ENCODE measurements around the gene FREM2. TPM values are rescaled to one million over a fixed set of nuclear protein-coding genes. Genes with fewer than 3 reads are reported as not detected.

FREM2 gene
- total and polyA plus RNA-seq, 2 of the 4 experiments (the other 2 are of a cell fraction): not detected

DNA sequence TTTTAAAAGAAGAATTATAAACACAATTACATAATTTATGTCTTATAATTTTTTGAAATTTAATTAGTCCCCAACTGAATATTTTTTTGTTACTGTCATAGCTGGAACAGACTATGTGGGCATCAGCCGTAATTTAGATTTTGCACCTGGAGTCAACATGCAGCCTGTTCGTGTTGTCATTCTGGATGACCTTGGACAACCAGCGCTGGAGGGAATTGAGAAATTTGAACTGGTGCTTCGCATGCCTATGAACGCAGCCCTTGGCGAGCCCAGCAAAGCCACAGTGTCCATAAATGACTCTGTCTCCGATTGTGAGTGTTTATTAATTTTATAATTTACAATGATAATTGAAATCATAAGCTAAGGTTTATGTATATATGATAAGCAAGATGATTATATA, 161.5 kb downstream of the FREM2 start:
- Histone ChIP-seq H2BK20ac (ENCODE audit: low read depth, low read length) (no peak overlapping the region), H3K9me3 (ENCODE audit: control insufficient read depth, insufficient read depth, low read length) (no peaks in the 10 kb centered on the region), H2AK5ac (ENCODE audit: low read depth, low read length) (no peak overlapping the region), H2AK9ac (replicated peaks; ENCODE audit: low read depth, low read length, poor library complexity) (no peak overlapping the region), H3K14ac (replicated peaks; ENCODE audit: low read depth, low read length) (no peak overlapping the region), H3K4me2 (ENCODE audit: low read depth, low read length) (no peak overlapping the region), H3K23ac (ENCODE audit: low read depth, low read length) (no peak overlapping the region), H3K9ac (ENCODE audit: low read depth, low read length) (no peak overlapping the region), H2AFZ (replicated peaks; ENCODE audit: low read length, poor library complexity) (no peak overlapping the region), H4K91ac (ENCODE audit: insufficient read depth, low read depth, low read length) (no peak overlapping the region), H3K36me3 (ENCODE audit: control insufficient read depth, insufficient read depth, low read length) (no peaks in the 10 kb centered on the region), H3K9me1 (ENCODE audit: insufficient read depth, low read length) (no peaks in the 10 kb centered on the region), H3K79me1 (ENCODE audit: low read depth in 1 of 2, low read length in 2 of 2) (no peaks in the 10 kb centered on the region), H2BK5ac (ENCODE audit: low read depth, low read length, poor library complexity, severe bottlenecking) (no peak overlapping the region), H3K4me3 (ENCODE audit: insufficient read depth, low read depth, low read length) (no peak overlapping the region), H2BK120ac (ENCODE audit: low read depth, low read length) (no peak overlapping the region), H4K5ac (ENCODE audit: low read depth, low read length) (no peak overlapping the region), H4K20me1 (ENCODE audit: insufficient read depth, low read length) (no peaks in the 10 kb centered on the region), H3K4ac (ENCODE audit: low read depth, low read length) (no peak overlapping the region), H3K27ac (ENCODE audit: insufficient read depth, low read length) (no peak overlapping the region), H2BK15ac (ENCODE audit: low read depth, low read length) (no peak overlapping the region), H4K8ac (ENCODE audit: low read depth in 2 of 2, low read length in 2 of 2) (no peak overlapping the region), H3K18ac (ENCODE audit: low read depth, low read length) (no peak overlapping the region), H3K27me3 (ENCODE audit: control insufficient read depth, insufficient read depth, low read length) (no peaks in the 10 kb centered on the region), H3K56ac (ENCODE audit: extremely low read depth, insufficient read depth, low read length) (no peak overlapping the region), H3K4me1 (ENCODE audit: control insufficient read depth, insufficient read depth, low read length) (no peaks in the 10 kb centered on the region)
- no CpG with 5 or more reads among the region's 7 CpGs for WGBS, 2 experiments (ENCODE audit: extremely low coverage in 2 of 2, insufficient read length in 1 of 2)
- dilution Hi-C loops (cut with HindIII; ENCODE audit: low sequenced_read_pairs, unreplicated experiment): no loop called here
- TF ChIP-seq SMC3 (IDR thresholded peaks at IDR 0.05; ENCODE audit: low read depth, low read length) (no peak), MAFK (IDR thresholded peaks at IDR 0.05; ENCODE audit: low read depth, low read length) (no peak), RFX5 (IDR thresholded peaks at IDR 0.05; ENCODE audit: low read depth, low read length) (no peak)
- TF ChIP-seq, protein P1, sequence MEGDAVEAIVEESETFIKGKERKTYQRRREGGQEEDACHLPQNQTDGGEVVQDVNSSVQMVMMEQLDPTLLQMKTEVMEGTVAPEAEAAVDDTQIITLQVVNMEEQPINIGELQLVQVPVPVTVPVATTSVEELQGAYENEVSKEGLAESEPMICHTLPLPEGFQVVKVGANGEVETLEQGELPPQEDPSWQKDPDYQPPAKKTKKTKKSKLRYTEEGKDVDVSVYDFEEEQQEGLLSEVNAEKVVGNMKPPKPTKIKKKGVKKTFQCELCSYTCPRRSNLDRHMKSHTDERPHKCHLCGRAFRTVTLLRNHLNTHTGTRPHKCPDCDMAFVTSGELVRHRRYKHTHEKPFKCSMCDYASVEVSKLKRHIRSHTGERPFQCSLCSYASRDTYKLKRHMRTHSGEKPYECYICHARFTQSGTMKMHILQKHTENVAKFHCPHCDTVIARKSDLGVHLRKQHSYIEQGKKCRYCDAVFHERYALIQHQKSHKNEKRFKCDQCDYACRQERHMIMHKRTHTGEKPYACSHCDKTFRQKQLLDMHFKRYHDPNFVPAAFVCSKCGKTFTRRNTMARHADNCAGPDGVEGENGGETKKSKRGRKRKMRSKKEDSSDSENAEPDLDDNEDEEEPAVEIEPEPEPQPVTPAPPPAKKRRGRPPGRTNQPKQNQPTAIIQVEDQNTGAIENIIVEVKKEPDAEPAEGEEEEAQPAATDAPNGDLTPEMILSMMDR (conservative IDR thresholded peaks at IDR 0.05; ENCODE audit: low read depth, low read length): no peak
- TF ChIP-seq, protein P2, sequence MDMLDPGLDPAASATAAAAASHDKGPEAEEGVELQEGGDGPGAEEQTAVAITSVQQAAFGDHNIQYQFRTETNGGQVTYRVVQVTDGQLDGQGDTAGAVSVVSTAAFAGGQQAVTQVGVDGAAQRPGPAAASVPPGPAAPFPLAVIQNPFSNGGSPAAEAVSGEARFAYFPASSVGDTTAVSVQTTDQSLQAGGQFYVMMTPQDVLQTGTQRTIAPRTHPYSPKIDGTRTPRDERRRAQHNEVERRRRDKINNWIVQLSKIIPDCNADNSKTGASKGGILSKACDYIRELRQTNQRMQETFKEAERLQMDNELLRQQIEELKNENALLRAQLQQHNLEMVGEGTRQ (IDR thresholded peaks at IDR 0.05; ENCODE audit: low read depth, low read length): no peak
- no peak for DNase-seq
- in situ Hi-C loops (cut with MboI; ENCODE audit: low sequenced_read_pairs): no loop called here
- BruUV-seq (replicated peaks): no TSS peak
- intact Hi-C loops (cut with micrococcal nuclease): no loop called here
- POLR2A ChIA-PET (ENCODE audit: unreplicated experiment): no interaction called here
- ATAC-seq (ENCODE audit: low read depth): no peak
- CTCF ChIA-PET: no interaction called here

Data from IMR-90 (cell line).